Measurements from ENCODE around the gene FBXL20.

- TF ChIP-seq EZH2phosphoT487 (IDR thresholded peaks at IDR 0.05; ENCODE audit: borderline replicate concordance, low read depth) (no peak), POLR2AphosphoS5 (IDR thresholded peaks at IDR 0.05; ENCODE audit: low read depth, low read length) (no peak), NFIC (IDR thresholded peaks at IDR 0.05; ENCODE audit: borderline replicate concordance) (no peak), PBX3 (IDR thresholded peaks at IDR 0.05) (no peak), GATA2 (CRISPR knock-in tag; IDR thresholded peaks at IDR 0.05) (no peak), CTCF (IDR thresholded peaks at IDR 0.05) (no peak), TAF1 (IDR thresholded peaks at IDR 0.05; ENCODE audit: borderline replicate concordance, low read depth, low read length) (no peak), IRF3 (IDR thresholded peaks at IDR 0.05; ENCODE audit: low read depth, low read length) (no peak), SIN3A (IDR thresholded peaks at IDR 0.05; ENCODE audit: borderline replicate concordance, low read depth, low read length) (no peak), REST (IDR thresholded peaks at IDR 0.05; ENCODE audit: low read depth, low read length) (no peak)
Measured at GRCh38 chr17:39327109-39327508, 74.3 kb downstream of the FBXL20 start.

Measured in SK-N-SH (cell line).